ENCODE results near the gene VRK3.

GRCh38 chr19:50067575-50067974 is 42.4 kb upstream of the VRK3 start:
- no peak for TF ChIP-seq CTCF (IDR thresholded peaks at IDR 0.05)
- TF ChIP-seq EZH2 (IDR thresholded peaks at IDR 0.05; ENCODE audit: borderline replicate concordance, insufficient read depth, low read depth, low read length, poor library complexity, severe bottlenecking), result no peak
